ENCODE data around the gene CHPF2. TPM values are rescaled to one million over a fixed set of nuclear protein-coding genes. Genes with fewer than 3 reads are reported as not detected.

Gene CHPF2
- total and polyA plus RNA-seq, 3 donors from 2014 or later = 22.6 to 70.5 (median 66.5) TPM

GRCh38 chr7:151240536-151240935 lies 8.3 kb downstream of the CHPF2 start:
- H3K9me3 ChIP-seq = no peaks in the 10 kb centered on the region
- peaks cover 10% of the 10 kb centered on the region for H3K4me1 ChIP-seq
- DNase-seq = no peak
- TF ChIP-seq POLR2A (IDR thresholded peaks at IDR 0.05) (no peak), CTCF (IDR thresholded peaks at IDR 0.05) (no peak)
- intact Hi-C loops (cut with DNase I; ENCODE audit: low total_unique reads) = no loop called here
- no peak overlapping the region for H3K27ac ChIP-seq
- WGBS, 2 donors = 75 to 77% methylated on average over 4 of the region's 4 CpGs
- H3K36me3 ChIP-seq (ENCODE audit: low read depth, missing control alignments) = no peaks in the 10 kb centered on the region
- H3K4me3 ChIP-seq = no peak overlapping the region
- H3K27me3 ChIP-seq = no peaks in the 10 kb centered on the region

DNA sequence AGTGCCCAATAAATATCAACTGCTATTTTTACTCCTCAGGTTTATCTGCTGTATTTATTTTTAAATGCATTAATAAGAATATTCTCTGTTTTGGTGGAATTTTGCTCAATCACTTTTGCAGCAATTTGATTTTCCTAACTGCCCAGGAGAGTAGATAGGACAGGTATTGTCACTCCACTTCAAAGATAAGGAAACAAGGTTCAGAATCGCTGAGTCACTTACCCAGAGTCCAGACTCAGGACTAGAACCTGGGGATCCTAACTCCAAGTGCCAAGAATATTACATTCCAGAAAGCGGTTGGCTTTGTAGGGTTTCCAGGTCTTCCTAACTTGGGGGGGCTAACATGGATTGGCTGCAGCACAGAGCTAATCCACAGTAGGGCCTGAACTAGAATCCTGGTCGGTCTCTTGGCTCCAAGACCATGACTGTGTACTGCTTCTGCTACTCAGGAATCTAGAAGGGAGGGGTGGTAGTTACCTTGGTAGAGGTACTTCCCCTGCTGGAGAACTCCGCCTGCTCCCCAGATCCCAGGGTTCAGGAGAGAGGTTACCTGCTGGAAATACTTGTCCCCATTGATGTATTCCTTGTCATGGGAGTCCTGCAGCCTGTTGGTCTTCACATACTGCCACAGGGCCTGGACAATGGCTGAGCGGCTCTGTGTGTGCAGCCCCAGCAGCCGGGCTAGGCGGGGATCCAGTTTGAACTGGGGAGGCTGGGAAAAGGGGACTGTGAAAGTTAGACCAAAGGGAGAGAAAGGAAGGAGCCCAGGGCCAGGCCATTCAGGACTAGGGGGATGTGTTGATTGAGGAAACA lies 8.9 kb downstream of the CHPF2 start:
- no peak for DNase-seq

GRCh38 chr7:151241755-151242096 lies 9.4 kb downstream of the CHPF2 start:
- no peak for DNase-seq
- Histone ChIP-seq H3K4me3 (no peak overlapping the region), H3K27ac (no peak overlapping the region), H3K27me3 (no peaks in the 10 kb centered on the region), H3K9me3 (no peaks in the 10 kb centered on the region), H3K36me3 (ENCODE audit: low read depth, missing control alignments) (no peaks in the 10 kb centered on the region), H3K4me1 (peaks cover 21% of the 10 kb centered on the region)
- TF ChIP-seq CTCF (IDR thresholded peaks at IDR 0.05) (no peak), POLR2A (IDR thresholded peaks at IDR 0.05) (no peak)
- intact Hi-C loops (cut with DNase I; ENCODE audit: low total_unique reads) = no loop called here
- 85 to 93% methylated on average over 9 of the region's 9 CpGs for WGBS, 2 donors

More for the DNA sequence above, 8.9 kb downstream of the CHPF2 start:
- Histone ChIP-seq H3K27ac (no peak overlapping the region), H3K4me3 (no peak overlapping the region), H3K4me1 (peaks cover 16% of the 10 kb centered on the region), H3K27me3 (no peaks in the 10 kb centered on the region), H3K9me3 (no peaks in the 10 kb centered on the region), H3K36me3 (ENCODE audit: low read depth, missing control alignments) (no peaks in the 10 kb centered on the region)
- intact Hi-C loops (cut with DNase I; ENCODE audit: low total_unique reads) = no loop called here
- WGBS, 2 donors = 91% methylated on average over 7 of the region's 7 CpGs
- no peak for TF ChIP-seq POLR2A (IDR thresholded peaks at IDR 0.05)
- no peak for TF ChIP-seq CTCF (IDR thresholded peaks at IDR 0.05)

- TF ChIP-seq POLR2A (IDR thresholded peaks at IDR 0.05) (no peak), CTCF (IDR thresholded peaks at IDR 0.05) (no peak)
- intact Hi-C loops (cut with DNase I; ENCODE audit: low total_unique reads) = no loop called here
- Histone ChIP-seq H3K4me3 (no peak overlapping the region), H3K27ac (no peak overlapping the region), H3K9me3 (no peaks in the 10 kb centered on the region), H3K27me3 (no peaks in the 10 kb centered on the region), H3K36me3 (ENCODE audit: low read depth, missing control alignments) (no peaks in the 10 kb centered on the region), H3K4me1 (peaks cover 27% of the 10 kb centered on the region)
- 64 to 76% methylated on average over 15 to 19 of the region's 20 CpGs for WGBS, 2 donors
- no peak for DNase-seq
Measured at GRCh38 chr7:151242159-151243044, 10.1 kb downstream of the CHPF2 start.

Data from testis (tissue), 3 donors.